ENCODE measurements around the gene ADAMTS18. TPM values are rescaled to one million over a fixed set of nuclear protein-coding genes. Genes with fewer than 3 reads are reported as not detected.

ADAMTS18 gene
- total RNA-seq, 1 experiment from 2014 or later, result not detected

DNA sequence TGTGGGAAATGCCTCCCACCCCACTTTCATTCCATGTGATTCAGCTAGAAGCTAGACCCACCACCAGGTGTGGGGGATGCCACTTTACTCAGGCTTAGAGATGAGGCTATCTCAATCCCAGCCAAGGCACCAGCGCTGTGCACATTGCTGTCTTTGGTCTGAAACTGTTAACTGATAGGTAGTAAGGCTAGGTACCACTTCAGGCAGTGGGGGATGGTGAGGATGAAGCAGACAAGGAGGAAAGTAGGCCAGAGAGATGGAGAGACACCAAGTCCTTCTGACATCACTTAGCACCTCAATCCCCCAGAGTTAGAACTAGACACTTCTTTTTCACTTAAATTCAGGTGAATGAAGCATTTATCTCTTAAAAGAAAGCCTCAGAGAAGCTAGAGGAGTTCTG is 35.8 kb downstream of the ADAMTS18 start:
- H3K4me1 ChIP-seq (ENCODE audit: insufficient read depth, low read length, poor library complexity, severe bottlenecking), result no peaks in the 10 kb centered on the region
- no peak for DNase-seq (ENCODE audit: low spot score)
- POLR2A ChIA-PET (ENCODE audit: low non-redundant PET), result no interaction called here
- no TSS peak for BruUV-seq (replicated peaks)
- intact Hi-C loops (cut with micrococcal nuclease; ENCODE audit: unreplicated experiment), result no loop called here
- TF ChIP-seq CTCF (conservative IDR thresholded peaks at IDR 0.05; ENCODE audit: low read depth, low read length), result no peak
- no peak for TF ChIP-seq EZH2 (IDR thresholded peaks at IDR 0.05; ENCODE audit: borderline replicate concordance, low read depth, low read length, poor library complexity, severe bottlenecking)
- peaks cover 13% of the 10 kb centered on the region for H3K27me3 ChIP-seq (replicated peaks; ENCODE audit: insufficient read depth, low read depth, low read length, poor library complexity)
- no peak overlapping the region for H3K4me3 ChIP-seq (ENCODE audit: low read depth, low read length, poor library complexity, severe bottlenecking)
- no peaks in the 10 kb centered on the region for H3K9me3 ChIP-seq (ENCODE audit: low read depth, low read length, poor library complexity, severe bottlenecking)
- CTCF ChIA-PET, result no interaction called here
- H3K27ac ChIP-seq (ENCODE audit: low read depth, low read length, poor library complexity, severe bottlenecking), result no peak overlapping the region
- no peaks in the 10 kb centered on the region for H3K36me3 ChIP-seq (ENCODE audit: insufficient read depth, low read length, poor library complexity, severe bottlenecking)

DNA sequence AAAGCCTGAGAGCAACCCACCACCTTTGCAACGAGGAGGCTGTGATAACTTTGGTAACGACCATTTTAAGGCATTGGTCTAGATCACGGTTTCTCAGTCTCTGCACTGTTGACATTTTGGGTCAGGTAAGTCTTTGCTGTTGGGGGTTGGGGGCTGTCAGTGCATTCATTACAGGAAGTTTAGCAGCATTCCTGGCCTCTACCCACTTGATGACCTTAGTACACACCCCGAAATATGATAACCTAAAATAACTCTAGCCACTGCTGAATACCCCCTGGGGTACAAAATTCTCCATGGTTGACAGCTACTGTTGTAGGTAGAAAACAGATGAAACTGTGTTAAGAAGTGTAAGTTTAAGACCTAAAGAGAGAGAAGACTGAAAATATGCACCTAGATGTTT is 36.3 kb downstream of the ADAMTS18 start:
- intact Hi-C loops (cut with micrococcal nuclease; ENCODE audit: unreplicated experiment), result no loop called here
- ChIA-PET POLR2A (ENCODE audit: low non-redundant PET) (no interaction called here), CTCF (no interaction called here)
- BruUV-seq (replicated peaks), result no TSS peak
- Histone ChIP-seq H3K27ac (ENCODE audit: low read depth, low read length, poor library complexity, severe bottlenecking) (no peak overlapping the region), H3K9me3 (ENCODE audit: low read depth, low read length, poor library complexity, severe bottlenecking) (no peaks in the 10 kb centered on the region), H3K36me3 (ENCODE audit: insufficient read depth, low read length, poor library complexity, severe bottlenecking) (no peaks in the 10 kb centered on the region), H3K4me1 (ENCODE audit: insufficient read depth, low read length, poor library complexity, severe bottlenecking) (no peaks in the 10 kb centered on the region), H3K4me3 (ENCODE audit: low read depth, low read length, poor library complexity, severe bottlenecking) (no peak overlapping the region), H3K27me3 (replicated peaks; ENCODE audit: insufficient read depth, low read depth, low read length, poor library complexity) (peaks cover 13% of the 10 kb centered on the region)
- no peak for DNase-seq (ENCODE audit: low spot score)
- TF ChIP-seq EZH2 (IDR thresholded peaks at IDR 0.05; ENCODE audit: borderline replicate concordance, low read depth, low read length, poor library complexity, severe bottlenecking), result no peak
- no peak for TF ChIP-seq CTCF (conservative IDR thresholded peaks at IDR 0.05; ENCODE audit: low read depth, low read length)

DNA sequence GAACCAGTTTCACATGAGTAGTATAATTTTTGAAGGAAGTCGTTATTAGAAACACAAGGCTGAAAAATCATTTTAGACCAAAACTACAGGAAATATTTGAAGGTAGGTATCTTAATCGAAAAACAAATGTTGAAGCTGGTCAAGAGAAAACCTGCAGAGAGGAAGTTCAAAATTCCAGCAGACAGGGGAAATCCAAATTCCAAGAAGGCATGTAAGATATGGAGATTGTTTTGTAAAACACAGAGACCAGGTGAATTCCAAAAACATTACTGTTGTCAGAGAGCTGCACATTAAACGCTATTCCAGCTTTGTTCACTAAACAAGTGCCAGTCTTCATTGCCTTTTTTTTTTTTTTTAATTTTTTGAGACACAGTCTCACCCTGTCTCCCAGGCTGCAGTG is 38.4 kb downstream of the ADAMTS18 start:
- ChIA-PET POLR2A (ENCODE audit: low non-redundant PET) (interaction anchor here (0.6 kb wide), 1 partner anchor 45 kb away, joined by 4 read pairs; no protein-coding TSS in a partner anchor), CTCF (no interaction called here)
- no TSS peak for BruUV-seq (replicated peaks)
- Histone ChIP-seq H3K27me3 (replicated peaks; ENCODE audit: insufficient read depth, low read depth, low read length, poor library complexity) (peaks cover 8% of the 10 kb centered on the region), H3K4me3 (ENCODE audit: low read depth, low read length, poor library complexity, severe bottlenecking) (no peak overlapping the region), H3K27ac (ENCODE audit: low read depth, low read length, poor library complexity, severe bottlenecking) (no peak overlapping the region), H3K9me3 (ENCODE audit: low read depth, low read length, poor library complexity, severe bottlenecking) (no peaks in the 10 kb centered on the region), H3K4me1 (ENCODE audit: insufficient read depth, low read length, poor library complexity, severe bottlenecking) (no peaks in the 10 kb centered on the region), H3K36me3 (ENCODE audit: insufficient read depth, low read length, poor library complexity, severe bottlenecking) (no peaks in the 10 kb centered on the region)
- intact Hi-C loops (cut with micrococcal nuclease; ENCODE audit: unreplicated experiment), result no loop called here
- DNase-seq (ENCODE audit: low spot score), result no peak
- no peak for TF ChIP-seq EZH2 (IDR thresholded peaks at IDR 0.05; ENCODE audit: borderline replicate concordance, low read depth, low read length, poor library complexity, severe bottlenecking)
- no peak for TF ChIP-seq CTCF (conservative IDR thresholded peaks at IDR 0.05; ENCODE audit: low read depth, low read length)

All from A673 (cell line).